ENCODE results near the gene NAV1.

NAV1 gene

DNA sequence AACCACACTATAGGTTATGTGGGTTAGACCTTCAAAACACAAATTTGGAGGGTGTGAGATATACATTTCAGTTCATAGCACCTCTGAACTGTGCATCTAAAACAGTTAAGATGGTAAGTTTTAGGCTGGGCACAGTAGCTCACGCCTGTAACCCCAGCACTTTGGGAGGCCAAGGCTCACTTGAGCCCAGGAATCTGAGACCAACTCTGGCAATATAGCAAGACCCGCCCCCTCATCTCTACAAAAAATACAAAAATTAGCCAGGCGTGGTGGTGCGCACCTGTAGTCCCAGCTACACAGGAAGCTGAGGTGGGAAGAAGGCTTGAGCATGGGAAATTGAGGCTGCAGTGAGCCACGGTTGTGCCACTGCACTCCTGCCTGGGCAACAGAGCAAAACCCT is 47.9 kb downstream of the NAV1 start:
- DNase-seq (ENCODE audit: low read depth, low spot score): no peak

DNA sequence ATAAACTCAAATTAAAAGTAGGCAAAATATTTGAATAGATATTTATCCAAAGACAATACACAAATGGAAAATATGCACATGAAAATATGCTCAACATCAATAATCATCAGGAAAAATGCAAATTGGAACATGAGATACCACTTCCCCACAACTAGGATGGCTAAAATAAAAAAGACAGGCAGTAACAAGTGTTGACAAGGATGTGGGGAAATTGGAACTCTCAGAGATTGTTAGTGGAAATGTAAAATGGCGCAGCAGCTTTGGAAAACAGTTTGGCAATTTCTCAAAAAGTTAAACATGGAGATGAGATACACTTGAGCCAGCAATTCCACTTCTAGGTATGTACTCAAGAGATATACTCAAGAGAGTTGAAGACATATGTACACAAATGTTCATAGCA is 48.8 kb downstream of the NAV1 start:
- no peak for DNase-seq (ENCODE audit: low read depth, low spot score)
